ENCODE data around the gene MED27.

MED27 gene

GRCh38 chr9:131884222-131884621 lies 195.4 kb downstream of the MED27 start:
- Histone ChIP-seq H3K36me3 (ENCODE audit: control insufficient read depth, insufficient read depth, low read length) (no peaks in the 10 kb centered on the region), H3K27me3 (ENCODE audit: control insufficient read depth, insufficient read depth, low read length) (no peaks in the 10 kb centered on the region)
- no peak for DNase-seq (ENCODE audit: low read depth, low spot score)

GRCh38 chr9:131880833-131881583 lies 198.7 kb downstream of the MED27 start:
- no peak overlapping the region for H3K4me3 ChIP-seq (ENCODE audit: low read length)
- DNase-seq (ENCODE audit: low read depth, low spot score), result no peak
- H3K27me3 ChIP-seq (ENCODE audit: control insufficient read depth, insufficient read depth, low read length), result no peaks in the 10 kb centered on the region
- H3K27ac ChIP-seq (ENCODE audit: low read length), result no peak overlapping the region
- H3K36me3 ChIP-seq (ENCODE audit: control insufficient read depth, insufficient read depth, low read length), result no peaks in the 10 kb centered on the region
- no peaks in the 10 kb centered on the region for H3K9me3 ChIP-seq (ENCODE audit: control insufficient read depth, insufficient read depth, low read length)
- no CpG with 5 or more reads among the region's 4 CpGs for WGBS (ENCODE audit: insufficient coverage, insufficient read length)
- H3K4me1 ChIP-seq (ENCODE audit: control insufficient read depth, insufficient read depth, low read length), result no peaks in the 10 kb centered on the region

More at GRCh38 chr9:131884222-131884621, 195.4 kb downstream of the MED27 start:
- Histone ChIP-seq H3K9me3 (ENCODE audit: control insufficient read depth, insufficient read depth, low read length) (no peaks in the 10 kb centered on the region), H3K4me1 (ENCODE audit: control insufficient read depth, insufficient read depth, low read length) (0 out of 2 replicates have a peak, but pooled peaks cover 5% of the 10 kb centered on the region), H3K27ac (ENCODE audit: low read length) (no peak overlapping the region), H3K4me3 (ENCODE audit: low read length) (no peak overlapping the region)
- no CpG with 5 or more reads among the region's 1 CpG for WGBS (ENCODE audit: insufficient coverage, insufficient read length)

- Histone ChIP-seq H3K4me3 (ENCODE audit: low read length) (no peak overlapping the region), H3K27ac (ENCODE audit: low read length) (no peak overlapping the region), H3K4me1 (ENCODE audit: control insufficient read depth, insufficient read depth, low read length) (no peaks in the 10 kb centered on the region), H3K9me3 (ENCODE audit: control insufficient read depth, insufficient read depth, low read length) (no peaks in the 10 kb centered on the region), H3K36me3 (ENCODE audit: control insufficient read depth, insufficient read depth, low read length) (no peaks in the 10 kb centered on the region), H3K27me3 (ENCODE audit: control insufficient read depth, insufficient read depth, low read length) (no peaks in the 10 kb centered on the region)
- no peak for DNase-seq (ENCODE audit: low read depth, low spot score)
- WGBS (ENCODE audit: insufficient coverage, insufficient read length), result no CpG with 5 or more reads among the region's 13 CpGs
Observed at GRCh38 chr9:131879911-131880290, 199.8 kb downstream of the MED27 start.

- WGBS (ENCODE audit: insufficient coverage, insufficient read length), result no CpG with 5 or more reads among the region's 11 CpGs
- Histone ChIP-seq H3K27ac (ENCODE audit: low read length) (no peak overlapping the region), H3K27me3 (ENCODE audit: control insufficient read depth, insufficient read depth, low read length) (no peaks in the 10 kb centered on the region), H3K4me1 (ENCODE audit: control insufficient read depth, insufficient read depth, low read length) (no peaks in the 10 kb centered on the region), H3K36me3 (ENCODE audit: control insufficient read depth, insufficient read depth, low read length) (no peaks in the 10 kb centered on the region), H3K9me3 (ENCODE audit: control insufficient read depth, insufficient read depth, low read length) (no peaks in the 10 kb centered on the region), H3K4me3 (ENCODE audit: low read length) (no peak overlapping the region)
- DNase-seq (ENCODE audit: low read depth, low spot score), result no peak
Observed at GRCh38 chr9:131879181-131879910, 200.3 kb downstream of the MED27 start.

GRCh38 chr9:131876486-131876885 lies 203.2 kb downstream of the MED27 start:
- Histone ChIP-seq H3K27ac (ENCODE audit: low read length) (no peak overlapping the region), H3K4me1 (ENCODE audit: control insufficient read depth, insufficient read depth, low read length) (no peaks in the 10 kb centered on the region), H3K4me3 (ENCODE audit: low read length) (no peak overlapping the region), H3K27me3 (ENCODE audit: control insufficient read depth, insufficient read depth, low read length) (no peaks in the 10 kb centered on the region), H3K9me3 (ENCODE audit: control insufficient read depth, insufficient read depth, low read length) (no peaks in the 10 kb centered on the region), H3K36me3 (ENCODE audit: control insufficient read depth, insufficient read depth, low read length) (no peaks in the 10 kb centered on the region)
- WGBS (ENCODE audit: insufficient coverage, insufficient read length), result no CpG with 5 or more reads among the region's 16 CpGs
- DNase-seq (ENCODE audit: low read depth, low spot score), result no peak

GRCh38 chr9:131875828-131876485 lies 203.7 kb downstream of the MED27 start:
- no peaks in the 10 kb centered on the region for H3K9me3 ChIP-seq (ENCODE audit: control insufficient read depth, insufficient read depth, low read length)
- no CpG with 5 or more reads among the region's 17 CpGs for WGBS (ENCODE audit: insufficient coverage, insufficient read length)
- DNase-seq (ENCODE audit: low read depth, low spot score), result no peak

GRCh38 chr9:131874916-131875670 lies 204.6 kb downstream of the MED27 start:
- H3K27me3 ChIP-seq (ENCODE audit: control insufficient read depth, insufficient read depth, low read length), result no peaks in the 10 kb centered on the region
- no CpG with 5 or more reads among the region's 12 CpGs for WGBS (ENCODE audit: insufficient coverage, insufficient read length)
- H3K4me1 ChIP-seq (ENCODE audit: control insufficient read depth, insufficient read depth, low read length), result no peaks in the 10 kb centered on the region
- no peak for DNase-seq (ENCODE audit: low read depth, low spot score)
- H3K36me3 ChIP-seq (ENCODE audit: control insufficient read depth, insufficient read depth, low read length), result no peaks in the 10 kb centered on the region
- no peak overlapping the region for H3K4me3 ChIP-seq (ENCODE audit: low read length)
- H3K9me3 ChIP-seq (ENCODE audit: control insufficient read depth, insufficient read depth, low read length), result no peaks in the 10 kb centered on the region
- H3K27ac ChIP-seq (ENCODE audit: low read length), result no peak overlapping the region

More at GRCh38 chr9:131875828-131876485, 203.7 kb downstream of the MED27 start:
- Histone ChIP-seq H3K27me3 (ENCODE audit: control insufficient read depth, insufficient read depth, low read length) (no peaks in the 10 kb centered on the region), H3K27ac (ENCODE audit: low read length) (no peak overlapping the region), H3K4me1 (ENCODE audit: control insufficient read depth, insufficient read depth, low read length) (no peaks in the 10 kb centered on the region), H3K36me3 (ENCODE audit: control insufficient read depth, insufficient read depth, low read length) (no peaks in the 10 kb centered on the region), H3K4me3 (ENCODE audit: low read length) (no peak overlapping the region)

GRCh38 chr9:131874447-131874846 lies 205.2 kb downstream of the MED27 start:
- H3K36me3 ChIP-seq (ENCODE audit: control insufficient read depth, insufficient read depth, low read length), result no peaks in the 10 kb centered on the region
- H3K27me3 ChIP-seq (ENCODE audit: control insufficient read depth, insufficient read depth, low read length), result no peaks in the 10 kb centered on the region
- H3K4me3 ChIP-seq (ENCODE audit: low read length), result no peak overlapping the region
- WGBS (ENCODE audit: insufficient coverage, insufficient read length), result no CpG with 5 or more reads among the region's 12 CpGs
- no peak for DNase-seq (ENCODE audit: low read depth, low spot score)
- H3K9me3 ChIP-seq (ENCODE audit: control insufficient read depth, insufficient read depth, low read length), result no peaks in the 10 kb centered on the region
- peaks cover 3% of the 10 kb centered on the region for H3K4me1 ChIP-seq (ENCODE audit: control insufficient read depth, insufficient read depth, low read length)
- no peak overlapping the region for H3K27ac ChIP-seq (ENCODE audit: low read length)

GRCh38 chr9:131873891-131874440 lies 205.7 kb downstream of the MED27 start:
- no peaks in the 10 kb centered on the region for H3K36me3 ChIP-seq (ENCODE audit: control insufficient read depth, insufficient read depth, low read length)
- H3K4me1 ChIP-seq (ENCODE audit: control insufficient read depth, insufficient read depth, low read length), result peaks cover 4% of the 10 kb centered on the region
- no peaks in the 10 kb centered on the region for H3K27me3 ChIP-seq (ENCODE audit: control insufficient read depth, insufficient read depth, low read length)
- H3K4me3 ChIP-seq (ENCODE audit: low read length), result no peak overlapping the region
- H3K9me3 ChIP-seq (ENCODE audit: control insufficient read depth, insufficient read depth, low read length), result no peaks in the 10 kb centered on the region
- whole genome bisulfite sequencing (ENCODE audit: insufficient coverage, insufficient read length), result no CpG with 5 or more reads among the region's 13 CpGs
- no peak overlapping the region for H3K27ac ChIP-seq (ENCODE audit: low read length)
- no peak for DNase-seq (ENCODE audit: low read depth, low spot score)

GRCh38 chr9:131873335-131873734 lies 206.3 kb downstream of the MED27 start:
- peaks cover 4% of the 10 kb centered on the region for H3K4me1 ChIP-seq (ENCODE audit: control insufficient read depth, insufficient read depth, low read length)
- no peak overlapping the region for H3K27ac ChIP-seq (ENCODE audit: low read length)
- no CpG with 5 or more reads among the region's 9 CpGs for WGBS (ENCODE audit: insufficient coverage, insufficient read length)
- H3K4me3 ChIP-seq (ENCODE audit: low read length), result no peak overlapping the region
- H3K27me3 ChIP-seq (ENCODE audit: control insufficient read depth, insufficient read depth, low read length), result no peaks in the 10 kb centered on the region
- no peaks in the 10 kb centered on the region for H3K36me3 ChIP-seq (ENCODE audit: control insufficient read depth, insufficient read depth, low read length)
- no peak for DNase-seq (ENCODE audit: low read depth, low spot score)
- H3K9me3 ChIP-seq (ENCODE audit: control insufficient read depth, insufficient read depth, low read length), result no peaks in the 10 kb centered on the region
